Activated B cell treated with CpG ODN at 0.5 μM for 24 hours (primary cell): ENCODE data around the gene KLHDC8A. TPM values are rescaled to one million over a fixed set of nuclear protein-coding genes. Genes with fewer than 3 reads are reported as not detected.

Experiments used
- ATAC-seq: fragments of 200-7000 bp; cut with Tn5 transposase; one replicate; pipeline ENCODE4 v1.10.0; 2021; ENCODE audit warnings: low read depth, mild to moderate bottlenecking, moderate library complexity
- CTCF ChIA-PET: fragments of 350-600 bp; sonication (Branson Sonifier 250); formaldehyde crosslinking; loops from one replicate; lab custom pipeline; 2021; ENCODE audit warnings: antibody characterized with exemption; lab: Charles Lee
- POLR2A ChIA-PET: fragments of 350-600 bp; sonication (Branson Sonifier 250); formaldehyde crosslinking; loops from one replicate; lab custom pipeline; 2021; ENCODE audit warnings: antibody characterized with exemption; lab: Charles Lee
- DNase-seq: peaks from one replicate; pipeline ENCODE4 v3.0.0; 2022
- H3K27ac Mint-ChIP-seq: one replicate; pipeline ENCODE4 v1.8.0; 2020; ENCODE audit warnings: mixed read lengths
- H3K27me3 Mint-ChIP-seq: one replicate; pipeline ENCODE4 v1.8.0; 2021; ENCODE audit warnings: mixed read lengths
- H3K36me3 Mint-ChIP-seq: one replicate; pipeline ENCODE4 v1.8.0; 2021; ENCODE audit warnings: low read depth, mixed read lengths
- H3K4me1 Mint-ChIP-seq: one replicate; pipeline ENCODE4 v1.8.0; 2021; ENCODE audit warnings: mixed read lengths
- H3K4me3 Mint-ChIP-seq: one replicate; pipeline ENCODE4 v1.8.0; 2020; ENCODE audit warnings: mild to moderate bottlenecking, mixed read lengths
- H3K9me3 Mint-ChIP-seq: one replicate; pipeline ENCODE4 v1.8.0; 2020; ENCODE audit warnings: mixed read lengths
- CTCF ChIP-seq: fragments of 200-600 bp; IDR thresholded peaks from one replicate; pipeline ENCODE4 v1.8.0; 2022; ENCODE audit warnings: antibody characterized with exemption, mild to moderate bottlenecking
- intact Hi-C: fragments of 100-400 bp; cut with micrococcal nuclease; formaldehyde crosslinking; loops from one replicate; pipeline ENCODE4 v1.15.1; 2024
- total RNA-seq: library from RNA; stranded (reverse); gene quantifications from 2 replicates; pipeline ENCODE4 v1.2.3, GENCODE V29; 2022

Gene KLHDC8A
- total RNA-seq, 1 donor from 2014 or later: 0.07 TPM

GRCh38 chr1:205317311-205317917 is 39.3 kb downstream of the KLHDC8A start:
- DNase-seq (no peak), ATAC-seq (no peak)
- TF ChIP-seq CTCF: no peak
- intact Hi-C loops: loop anchor here (10.0 kb wide), 4 partner anchors 193 to 1607 kb away; partner anchors contain the start of genes FCMR, MDM4, RBBP5 and RHEX
- ChIA-PET CTCF (interaction anchor here (0.7 to 11.2 kb wide), 5 partner anchors 8 to 42 kb away, joined by 3 to 139 read pairs (median 3); no protein-coding TSS in a partner anchor), POLR2A (interaction anchor here (1.0 to 24.9 kb wide), 2 partner anchors 30 to 90 kb away, joined by 4 to 1622 read pairs; partner anchors contain the start of gene TMCC2)
- no peaks in the 10 kb centered on the region for H3K27me3 Mint-ChIP-seq
- H3K4me3 Mint-ChIP-seq: peak overlapping the region; percentile 97
- no peaks in the 10 kb centered on the region for H3K9me3 Mint-ChIP-seq
- peaks cover 46% of the 10 kb centered on the region for H3K36me3 Mint-ChIP-seq
- H3K27ac Mint-ChIP-seq: peak overlapping the region; percentile 98
- H3K4me1 Mint-ChIP-seq: peaks cover 90% of the 10 kb centered on the region

GRCh38 chr1:205316161-205316566 is 40.6 kb downstream of the KLHDC8A start:
- H3K4me3 Mint-ChIP-seq: peak overlapping the region; percentile 97
- peaks cover 96% of the 10 kb centered on the region for H3K4me1 Mint-ChIP-seq
- DNase-seq (no peak), ATAC-seq (no peak)
- peaks cover 49% of the 10 kb centered on the region for H3K36me3 Mint-ChIP-seq
- H3K27me3 Mint-ChIP-seq: no peaks in the 10 kb centered on the region
- CTCF ChIA-PET: interaction anchor here (2.0 to 11.2 kb wide), 2 partner anchors 40 to 169 kb away, joined by 7 to 139 read pairs; no protein-coding TSS in a partner anchor
- POLR2A ChIA-PET: interaction anchor here (3.2 to 24.9 kb wide), 2 partner anchors 8 to 29 kb away, joined by 46 to 1622 read pairs; partner anchors contain the start of gene NUAK2
- no peak for TF ChIP-seq CTCF
- intact Hi-C loops: loop anchor here (10.0 kb wide), 4 partner anchors 191 to 1609 kb away; partner anchors contain the start of genes FCMR, MDM4, RBBP5 and RHEX
- no peaks in the 10 kb centered on the region for H3K9me3 Mint-ChIP-seq
- peak overlapping the region; percentile 98 for H3K27ac Mint-ChIP-seq

GRCh38 chr1:205315008-205315618 is 41.6 kb downstream of the KLHDC8A start:
- Mint-ChIP-seq H3K4me1 (peaks cover 99% of the 10 kb centered on the region), H3K4me3 (peak overlapping the region; percentile 85), H3K9me3 (no peaks in the 10 kb centered on the region), H3K27ac (peak overlapping the region; percentile 98), H3K36me3 (peaks cover 51% of the 10 kb centered on the region), H3K27me3 (no peaks in the 10 kb centered on the region)
- no peak for DNase-seq
- POLR2A ChIA-PET: interaction anchor here (3.2 to 24.9 kb wide), 2 partner anchors 9 to 28 kb away, joined by 46 to 1622 read pairs; partner anchors contain the start of gene NUAK2
- intact Hi-C loops: loop anchor here (10.0 kb wide), 4 partner anchors 190 to 1610 kb away; partner anchors contain the start of genes FCMR, MDM4, RBBP5 and RHEX
- CTCF ChIA-PET: interaction anchor here (1.4 to 11.2 kb wide), 5 partner anchors 10 to 170 kb away, joined by 3 to 139 read pairs (median 27); no protein-coding TSS in a partner anchor
- ATAC-seq: no peak
- TF ChIP-seq CTCF: no peak

GRCh38 chr1:205313563-205314308 is 43.0 kb downstream of the KLHDC8A start:
- intact Hi-C loops: loop anchor here (1.0 to 10.0 kb wide), 7 partner anchors 8 to 1611 kb away; partner anchors contain the start of genes FCMR, MDM4, NUAK2 and RBBP5
- no peak for TF ChIP-seq CTCF
- peak; percentile 55 for DNase-seq
- ChIA-PET CTCF (interaction anchor here (1.0 to 11.2 kb wide), 7 partner anchors 8 to 172 kb away, joined by 3 to 139 read pairs (median 7); partner anchors contain the start of gene NUAK2), POLR2A (interaction anchor here (0.5 to 24.9 kb wide), 9 partner anchors 10 to 1993 kb away, joined by 3 to 1622 read pairs (median 4); partner anchors contain the start of genes NUAK2 and RBBP5)
- Mint-ChIP-seq H3K4me1 (peaks cover 95% of the 10 kb centered on the region), H3K36me3 (peaks cover 54% of the 10 kb centered on the region), H3K27ac (peak overlapping the region; percentile 98), H3K27me3 (no peaks in the 10 kb centered on the region), H3K9me3 (no peaks in the 10 kb centered on the region), H3K4me3 (peak overlapping the region; percentile 85)
- peak; percentile 82 for ATAC-seq
